HG03520 (cell line): ENCODE results near the gene GNAL.

ENCODE experiments used
- ATAC-seq: cut with Tn5 transposase; IDR thresholded peaks from one replicate; pipeline ENCODE4 v1.9.1; 2021; ENCODE audit warnings: mild to moderate bottlenecking, moderate library complexity; ENCODE audit not compliant: unreplicated experiment

The GNAL gene

GRCh38 chr18:11802158-11802557 is 113.1 kb downstream of the GNAL start:
- no peak for ATAC-seq

DNA sequence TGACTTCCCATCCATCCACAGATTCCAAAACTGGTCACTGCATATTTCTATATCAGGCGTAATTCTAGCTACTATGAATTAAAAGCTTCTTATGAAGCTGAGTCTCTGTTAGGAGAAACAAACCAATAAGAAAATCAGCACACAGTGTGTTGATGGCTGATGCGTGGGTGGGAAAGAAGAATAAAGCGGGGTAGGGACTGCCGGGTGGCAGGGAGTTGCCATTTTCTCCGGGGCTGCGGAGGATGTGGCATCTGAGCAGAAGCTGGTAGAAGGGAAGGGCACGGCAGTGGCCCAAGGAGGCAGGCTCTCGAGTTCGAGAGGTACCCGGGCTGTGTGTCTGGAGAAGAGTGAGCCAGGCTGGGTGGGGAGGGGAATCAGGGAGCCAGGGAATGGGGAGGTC is 113.5 kb downstream of the GNAL start:
- no peak for ATAC-seq

DNA sequence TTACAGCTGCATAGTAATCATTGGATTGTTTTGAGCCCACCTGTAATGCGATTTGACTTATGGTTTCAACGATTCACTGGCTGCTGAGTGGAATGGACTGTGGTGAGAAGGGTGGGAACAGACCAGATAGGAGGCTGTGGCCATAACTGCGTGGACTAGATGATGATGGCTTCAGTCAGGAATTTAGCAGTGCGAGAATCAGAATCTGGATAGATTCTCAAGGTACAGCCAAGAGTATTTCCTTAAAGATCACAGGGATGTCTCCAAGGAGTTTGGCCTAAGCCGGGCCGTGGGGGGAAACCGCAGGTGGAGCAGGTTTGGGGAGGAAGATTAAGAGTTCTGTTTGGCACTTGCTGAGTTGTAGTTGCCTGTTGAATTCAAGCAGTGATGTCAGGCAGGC is 118.2 kb downstream of the GNAL start:
- no peak for ATAC-seq

DNA sequence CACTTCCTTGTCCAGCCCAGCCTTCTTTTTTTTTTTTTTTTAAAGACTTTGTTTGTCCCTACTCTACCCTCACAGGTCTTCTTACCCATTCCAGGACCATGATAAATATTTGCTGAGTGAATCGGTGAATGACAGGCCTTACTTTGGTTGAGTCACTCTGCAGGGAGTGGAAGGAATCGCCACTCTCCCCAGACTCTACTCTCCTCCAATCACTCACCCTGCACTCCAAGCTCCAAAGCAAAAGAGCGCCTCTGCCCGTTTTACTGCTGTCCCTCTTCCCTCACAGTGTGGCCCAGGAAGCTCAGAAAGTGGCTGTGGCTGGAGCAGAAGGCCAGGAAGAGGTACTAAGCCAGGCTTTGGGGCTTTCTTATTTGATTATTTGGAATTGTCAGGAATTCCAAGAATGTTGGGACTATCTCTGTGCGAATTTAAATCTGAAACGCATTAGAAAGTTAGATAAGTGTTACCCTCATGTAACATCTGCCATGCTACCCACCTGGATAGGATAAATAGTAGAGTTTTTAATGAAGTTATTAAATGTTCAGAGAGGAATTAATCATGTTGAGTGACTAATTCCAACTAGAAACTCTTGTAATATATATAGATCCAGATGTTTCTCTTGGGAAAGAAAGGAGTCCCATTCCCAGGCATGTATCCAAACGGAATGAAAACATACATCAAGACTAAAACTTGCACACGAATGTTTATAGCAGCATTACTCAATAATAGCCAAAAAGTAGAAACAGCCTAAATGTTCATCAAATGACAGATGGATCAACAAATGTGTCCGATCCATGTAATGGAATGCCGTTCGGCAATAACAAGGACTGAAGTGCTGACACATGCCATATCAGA is 119.2 kb downstream of the GNAL start:
- no peak for ATAC-seq

DNA sequence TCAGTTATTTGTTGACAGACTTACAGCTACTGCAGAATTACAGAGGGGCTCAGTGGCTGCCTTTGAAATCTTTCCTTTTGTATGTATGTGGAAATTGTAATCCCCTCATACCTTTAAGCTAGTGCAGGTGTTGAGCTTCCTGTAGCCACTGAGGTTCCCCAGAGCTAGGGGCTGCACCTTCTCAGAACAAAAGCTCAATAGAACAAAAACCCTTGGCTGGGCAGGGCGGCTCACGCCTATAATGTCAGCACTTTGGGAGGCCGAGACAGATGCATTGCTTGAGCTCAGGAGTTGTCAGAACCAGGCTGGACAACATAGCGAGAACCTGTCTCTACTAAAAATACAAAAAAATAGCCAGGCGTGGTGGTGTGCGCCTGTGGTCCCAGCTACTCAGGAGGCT is 120.8 kb downstream of the GNAL start:
- ATAC-seq = no peak

DNA sequence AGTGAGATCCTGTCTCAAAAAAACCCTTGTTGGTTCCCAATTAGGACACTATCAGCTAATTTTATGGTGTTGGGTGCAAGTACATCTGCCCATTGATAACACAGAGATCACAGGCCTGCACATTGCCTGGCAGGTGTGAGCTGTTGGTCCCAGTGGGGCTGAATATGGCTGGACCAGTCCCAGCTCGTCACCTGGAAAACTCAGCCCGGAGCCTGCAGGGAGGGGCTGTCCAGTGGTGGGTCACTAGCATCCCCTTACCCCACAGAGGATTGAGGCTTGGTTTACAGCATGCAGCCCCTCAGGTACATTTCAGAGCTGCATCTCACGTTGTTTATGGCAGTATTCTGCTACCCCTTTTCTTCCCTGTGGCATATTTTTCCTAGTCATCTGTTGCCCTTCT is 121.3 kb downstream of the GNAL start:
- no peak for ATAC-seq

DNA sequence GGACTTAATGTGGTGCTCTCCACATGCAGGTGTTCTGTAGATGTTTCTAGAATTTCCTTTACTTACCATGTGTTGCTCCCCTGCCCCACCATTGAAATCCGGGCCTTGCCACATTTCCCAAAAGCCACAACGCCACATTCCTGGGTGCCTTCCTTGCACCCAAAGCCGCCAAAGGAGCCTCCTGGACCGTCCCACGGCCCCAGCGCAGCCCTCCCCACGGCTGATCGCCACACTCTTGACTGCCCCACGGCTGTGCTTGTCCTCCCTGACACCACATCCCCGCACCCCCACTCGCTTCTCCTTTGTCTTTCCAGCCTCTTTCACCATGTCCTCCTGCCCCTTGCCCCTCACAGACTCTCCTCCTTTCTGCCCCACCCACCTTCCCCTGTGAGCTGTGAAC is 121.9 kb downstream of the GNAL start:
- ATAC-seq = no peak

DNA sequence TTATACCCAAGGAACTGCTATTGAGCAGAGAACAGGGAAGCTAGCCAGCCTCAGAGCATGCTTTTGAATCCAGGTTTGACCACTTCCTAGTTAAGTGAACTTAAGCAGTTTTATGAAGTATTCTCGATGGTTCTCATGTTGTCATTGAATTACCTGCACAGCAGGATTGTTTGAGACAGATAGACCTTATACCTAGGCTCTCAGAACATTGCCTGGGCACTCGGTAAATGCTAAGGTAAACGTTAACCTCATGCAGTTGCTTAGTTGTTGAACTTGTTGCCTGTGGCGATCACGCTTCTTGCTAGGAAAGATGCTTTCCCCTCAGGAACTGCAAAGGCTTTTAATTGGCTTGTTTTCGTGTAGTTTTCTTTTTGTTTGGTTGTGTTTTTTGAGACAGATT is 128.2 kb downstream of the GNAL start:
- ATAC-seq = no peak

DNA sequence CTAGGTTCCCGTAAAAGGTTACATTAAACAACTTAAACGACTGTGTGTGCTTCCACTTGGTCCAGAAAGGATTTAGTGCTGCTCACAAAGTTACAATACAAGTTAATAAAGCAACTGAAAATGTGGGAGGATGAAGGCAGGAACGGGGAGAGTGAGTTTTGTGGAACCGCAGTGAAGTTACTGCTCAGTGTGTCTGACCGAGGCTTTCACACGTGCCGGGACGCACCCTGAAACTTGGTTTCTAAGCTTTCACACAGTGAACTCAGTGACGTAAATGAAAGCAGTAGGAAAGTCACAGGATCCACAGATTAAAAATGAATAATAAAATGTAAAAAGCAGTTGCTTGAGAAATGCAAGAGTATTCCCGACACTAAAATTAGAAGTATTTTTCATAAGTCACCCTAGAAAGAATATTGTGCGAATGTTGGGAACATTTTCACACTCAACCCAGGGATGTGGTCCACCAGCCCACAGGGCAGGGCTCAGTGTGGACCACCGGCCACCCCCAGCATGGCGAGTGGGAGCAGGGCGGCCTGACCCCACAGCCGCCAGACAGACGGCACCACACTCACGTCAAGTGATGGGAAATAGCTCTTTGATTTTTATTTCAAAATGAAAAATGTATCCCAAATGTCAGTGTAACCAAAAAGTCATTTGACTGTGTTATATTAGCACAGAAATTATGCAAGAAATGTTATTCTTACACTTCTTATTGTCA is 129.6 kb downstream of the GNAL start:
- no peak for ATAC-seq

- ATAC-seq = no peak
Measured at GRCh38 chr18:11819938-11820337, 130.9 kb downstream of the GNAL start.

- ATAC-seq = no peak
Measured at GRCh38 chr18:11820697-11821096, 131.6 kb downstream of the GNAL start.

- ATAC-seq = no peak
Measured at GRCh38 chr18:11821208-11821607, 132.1 kb downstream of the GNAL start.

DNA sequence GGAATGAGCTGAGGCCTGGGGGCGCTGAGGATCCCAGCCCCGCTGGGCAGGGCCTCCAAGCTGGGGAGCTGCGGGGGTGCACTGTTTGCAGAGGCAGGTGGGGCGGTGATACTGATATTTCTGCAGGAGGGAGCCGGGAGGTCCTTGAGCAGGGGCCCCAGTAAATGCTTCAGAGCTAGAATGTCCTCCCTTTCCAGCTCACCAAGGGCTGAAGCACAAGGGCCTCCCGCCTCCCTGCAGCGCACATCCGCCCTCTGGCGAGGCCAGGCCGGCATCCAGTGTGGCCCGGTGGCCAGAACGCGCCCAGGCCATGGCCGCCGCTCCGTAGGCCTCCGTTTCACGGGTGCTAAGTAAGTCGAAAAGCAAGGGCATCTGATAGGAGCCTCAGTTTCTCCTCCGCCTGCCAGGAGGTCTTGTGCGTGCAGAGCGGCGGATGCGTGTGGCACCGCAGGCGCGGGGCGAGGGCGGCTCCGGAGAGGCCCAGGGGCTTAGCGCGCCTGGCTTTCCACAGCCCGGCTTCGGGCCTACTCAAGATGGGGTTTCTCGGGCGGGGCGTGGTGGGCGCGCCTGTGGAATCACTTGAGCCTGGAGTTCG is 132.7 kb downstream of the GNAL start:
- no peak for ATAC-seq

DNA sequence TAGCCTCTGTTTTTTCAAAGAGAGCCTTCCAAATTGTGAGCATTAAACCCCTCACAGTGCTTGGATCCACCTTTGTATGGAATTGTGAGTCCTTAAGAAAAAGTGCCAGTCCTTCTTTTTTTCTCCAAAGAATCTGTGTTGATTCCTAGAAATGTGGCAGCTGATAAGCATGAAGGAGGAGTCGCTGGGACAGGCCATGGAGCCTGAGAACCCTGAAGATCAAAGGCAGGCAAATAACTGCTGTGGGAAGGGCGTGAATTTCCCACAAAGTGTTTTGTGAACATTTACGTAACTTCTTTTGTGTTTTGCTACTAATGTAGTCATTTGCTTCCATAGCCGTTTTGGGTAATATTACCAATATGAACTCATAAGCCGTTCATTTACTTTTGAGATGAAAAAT is 134.5 kb downstream of the GNAL start:
- no peak for ATAC-seq

DNA sequence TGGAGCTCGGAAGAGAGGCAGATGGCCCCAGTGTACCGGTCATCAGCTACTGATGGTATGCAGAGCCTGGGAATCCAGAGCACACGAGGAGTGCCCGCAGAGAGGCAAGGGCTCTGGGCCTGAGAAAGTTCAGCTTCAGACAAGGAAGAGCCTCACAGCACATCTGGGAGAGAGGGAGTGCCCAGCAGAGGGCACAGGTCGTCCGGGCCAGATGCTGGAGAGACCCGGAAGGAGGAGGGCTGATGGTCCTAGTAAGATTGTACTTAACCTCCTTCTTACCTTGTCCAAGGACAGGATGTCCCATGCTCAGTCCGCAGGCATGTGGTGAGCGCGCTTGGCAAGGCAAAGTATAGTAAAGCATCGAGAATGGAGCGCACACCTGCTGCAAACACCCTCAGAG is 137.8 kb downstream of the GNAL start:
- ATAC-seq = no peak

GRCh38 chr18:11828786-11829432 is 139.8 kb downstream of the GNAL start:
- ATAC-seq = no peak

DNA sequence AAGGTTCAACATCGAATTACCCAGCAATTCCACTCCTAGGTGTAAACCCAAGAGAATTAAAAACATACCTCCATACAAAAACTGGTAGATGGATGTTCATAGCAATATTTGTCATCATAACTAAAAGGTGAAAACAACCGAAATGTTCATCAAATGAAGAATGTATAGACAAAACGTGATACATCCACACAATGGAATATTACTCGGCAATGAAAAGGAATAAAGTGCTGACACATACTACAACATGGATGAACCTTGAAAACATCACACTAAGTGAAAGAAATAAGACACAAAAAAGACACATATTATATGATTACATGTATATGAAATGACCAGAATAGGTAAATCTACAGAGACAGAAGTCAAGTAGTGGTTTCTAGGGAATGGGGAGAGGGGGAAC is 141.5 kb downstream of the GNAL start:
- ATAC-seq = no peak

GRCh38 chr18:11831921-11832320 is 142.9 kb downstream of the GNAL start:
- ATAC-seq = no peak

DNA sequence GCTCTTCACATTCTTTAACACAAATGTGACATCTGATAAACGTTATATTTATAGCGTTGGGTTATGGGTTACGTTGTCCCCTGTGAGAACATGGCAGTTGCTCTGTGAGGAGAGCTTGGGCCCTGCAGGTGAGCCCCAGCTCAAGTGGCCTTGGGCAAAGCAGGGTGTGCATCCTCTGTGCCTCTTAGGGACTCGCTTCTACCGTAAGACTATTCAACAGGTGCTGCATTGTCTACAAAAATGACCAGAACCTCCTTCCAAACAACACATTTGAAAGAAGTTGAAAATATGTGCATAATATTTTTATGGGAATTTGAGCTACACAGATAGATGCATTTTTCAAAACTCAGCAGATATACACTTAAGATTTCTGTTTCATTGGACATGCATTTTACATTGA is 145.7 kb downstream of the GNAL start:
- no peak for ATAC-seq

- ATAC-seq = no peak
Measured at GRCh38 chr18:11839556-11839955, 150.5 kb downstream of the GNAL start.

- ATAC-seq = no peak
Measured at GRCh38 chr18:11840493-11840892, 151.4 kb downstream of the GNAL start.

DNA sequence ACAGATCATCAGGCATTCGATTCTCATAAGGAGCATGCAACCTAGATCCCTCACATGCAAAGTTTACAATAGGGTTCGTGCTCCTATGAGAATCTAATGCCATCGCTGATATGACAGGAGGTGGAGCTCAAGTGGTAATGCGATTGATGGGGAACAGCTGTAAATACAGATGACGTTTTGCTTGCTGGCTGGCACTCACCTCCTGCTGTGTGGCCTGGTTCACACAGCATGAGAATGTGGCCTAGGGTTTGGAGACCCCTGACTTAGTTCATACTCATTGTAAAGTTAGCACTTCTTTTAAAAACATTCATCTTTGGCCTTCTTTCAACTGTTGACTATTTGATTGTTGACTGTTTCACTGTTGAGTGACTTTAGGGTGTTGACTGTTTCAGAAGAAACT is 153.5 kb downstream of the GNAL start:
- no peak for ATAC-seq
